A375 (cell line): ENCODE measurements around the gene ADGRA3. TPM values are rescaled to one million over a fixed set of nuclear protein-coding genes. Genes with fewer than 3 reads are reported as not detected.

Experiments used
- total RNA-seq: library from RNA; depleted of rRNA; stranded (reverse); fragments of >200 nt; shearing (Covaris generic); gene quantifications from 2 replicates; pipeline ENCODE4 v1.2.3, GENCODE V29; 2014; rRNA removed

ADGRA3 gene, protein sequence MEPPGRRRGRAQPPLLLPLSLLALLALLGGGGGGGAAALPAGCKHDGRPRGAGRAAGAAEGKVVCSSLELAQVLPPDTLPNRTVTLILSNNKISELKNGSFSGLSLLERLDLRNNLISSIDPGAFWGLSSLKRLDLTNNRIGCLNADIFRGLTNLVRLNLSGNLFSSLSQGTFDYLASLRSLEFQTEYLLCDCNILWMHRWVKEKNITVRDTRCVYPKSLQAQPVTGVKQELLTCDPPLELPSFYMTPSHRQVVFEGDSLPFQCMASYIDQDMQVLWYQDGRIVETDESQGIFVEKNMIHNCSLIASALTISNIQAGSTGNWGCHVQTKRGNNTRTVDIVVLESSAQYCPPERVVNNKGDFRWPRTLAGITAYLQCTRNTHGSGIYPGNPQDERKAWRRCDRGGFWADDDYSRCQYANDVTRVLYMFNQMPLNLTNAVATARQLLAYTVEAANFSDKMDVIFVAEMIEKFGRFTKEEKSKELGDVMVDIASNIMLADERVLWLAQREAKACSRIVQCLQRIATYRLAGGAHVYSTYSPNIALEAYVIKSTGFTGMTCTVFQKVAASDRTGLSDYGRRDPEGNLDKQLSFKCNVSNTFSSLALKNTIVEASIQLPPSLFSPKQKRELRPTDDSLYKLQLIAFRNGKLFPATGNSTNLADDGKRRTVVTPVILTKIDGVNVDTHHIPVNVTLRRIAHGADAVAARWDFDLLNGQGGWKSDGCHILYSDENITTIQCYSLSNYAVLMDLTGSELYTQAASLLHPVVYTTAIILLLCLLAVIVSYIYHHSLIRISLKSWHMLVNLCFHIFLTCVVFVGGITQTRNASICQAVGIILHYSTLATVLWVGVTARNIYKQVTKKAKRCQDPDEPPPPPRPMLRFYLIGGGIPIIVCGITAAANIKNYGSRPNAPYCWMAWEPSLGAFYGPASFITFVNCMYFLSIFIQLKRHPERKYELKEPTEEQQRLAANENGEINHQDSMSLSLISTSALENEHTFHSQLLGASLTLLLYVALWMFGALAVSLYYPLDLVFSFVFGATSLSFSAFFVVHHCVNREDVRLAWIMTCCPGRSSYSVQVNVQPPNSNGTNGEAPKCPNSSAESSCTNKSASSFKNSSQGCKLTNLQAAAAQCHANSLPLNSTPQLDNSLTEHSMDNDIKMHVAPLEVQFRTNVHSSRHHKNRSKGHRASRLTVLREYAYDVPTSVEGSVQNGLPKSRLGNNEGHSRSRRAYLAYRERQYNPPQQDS (N-terminal part only)
- total RNA-seq: 21.5 and 21.7 TPM in 2 replicates

DNA sequence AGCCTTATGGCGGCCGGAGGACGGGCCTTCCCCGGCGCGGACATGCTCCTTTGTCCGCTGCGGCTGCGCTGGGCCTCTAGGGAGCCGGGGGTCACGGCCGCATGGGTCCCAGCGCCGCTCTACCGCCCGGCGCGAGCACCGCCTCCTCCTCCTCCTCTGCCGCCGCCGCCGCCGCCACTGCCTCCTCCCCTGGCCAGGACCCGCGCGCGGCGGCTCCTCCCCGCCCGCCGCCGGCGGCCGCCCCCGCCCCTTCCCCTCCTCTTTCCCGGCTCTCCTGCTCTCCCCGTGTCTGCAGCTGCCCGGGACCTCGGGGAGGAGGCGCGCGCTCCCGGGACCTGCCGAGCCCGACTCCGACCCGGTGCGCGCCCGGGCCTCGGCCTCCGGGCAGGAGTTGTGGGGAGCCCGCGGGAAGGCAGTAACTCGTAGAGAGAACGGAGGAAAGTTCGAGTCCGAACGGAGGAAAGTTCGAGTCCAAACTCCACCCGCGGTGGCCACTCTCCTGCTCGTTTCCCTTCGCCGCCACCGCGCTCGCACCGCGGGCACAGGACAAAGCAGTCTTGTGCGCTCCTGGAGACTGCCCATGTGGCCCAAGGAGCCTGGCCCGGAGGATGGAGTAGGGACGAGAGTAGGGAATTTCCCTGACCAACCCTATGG, at the start of gene ADGRA3:
Gene ADGRA3, minus strand, starts transcription at position 179 of the 654 bp plus-strand sequence. CDS start 282 bp downstream, outside the sequence.

Other genes starting within 250 kb of the ADGRA3 start
- not detected in 2 replicates for gene GBA3, start 176.9 kb upstream of the ADGRA3 start, total RNA-seq